ENCODE measurements around the gene CBX7. TPM values are rescaled to one million over a fixed set of nuclear protein-coding genes. Genes with fewer than 3 reads are reported as not detected.

The CBX7 gene
- total and polyA plus RNA-seq, 12 donors = 34.5 to 85.8 (median 75.8) TPM

- H3K9me3 ChIP-seq = peaks cover 0 to 5% (median 0%) of the 10 kb centered on the region in 11 donors
- H3K27me3 ChIP-seq = peaks cover 0 to 18% (median 0%) of the 10 kb centered on the region in 7 donors
- TF ChIP-seq CTCF (IDR thresholded peaks at IDR 0.05) = no peak
- intact Hi-C loops (cut with DNase I) = no loop called here
- H3K27ac ChIP-seq = no peak overlapping the region
- no peak overlapping the region for H3K4me3 ChIP-seq
- ATAC-seq = no peak
- 90 to 91% methylated on average over 18 of the region's 18 CpGs for WGBS, 2 donors
- peaks cover 5 to 28% (median 23%) of the 10 kb centered on the region in 9 donors for H3K4me1 ChIP-seq
- no peaks in the 10 kb centered on the region for H3K36me3 ChIP-seq
- DNase-seq = peak in 1 of 2 donors; percentile 3
Observed at GRCh38 chr22:39155421-39155820, 2.9 kb upstream of the CBX7 start.

GRCh38 chr22:39153220-39153717 is 789 bp upstream of the CBX7 start:
- ATAC-seq = peak in 3 of 8 donors; percentile 0 to 42 (median 14)
- H3K27ac ChIP-seq = peak overlapping the region; percentile 77 to 97 (median 94)
- peaks cover 0 to 5% (median 0%) of the 10 kb centered on the region in 11 donors for H3K9me3 ChIP-seq
- H3K4me1 ChIP-seq = peaks cover 7 to 50% (median 41%) of the 10 kb centered on the region in 9 donors
- peaks cover 0 to 21% (median 0%) of the 10 kb centered on the region in 9 donors for H3K36me3 ChIP-seq
- WGBS, 2 donors = 3 to 4% methylated on average over 42 to 43 of the region's 43 CpGs
- H3K4me3 ChIP-seq = peak overlapping the region; percentile 61 to 99 (median 94)
- no peak for DNase-seq
- TF ChIP-seq CTCF (IDR thresholded peaks at IDR 0.05) = no peak
- H3K27me3 ChIP-seq = peaks cover 0 to 18% (median 0%) of the 10 kb centered on the region in 7 donors
- intact Hi-C loops (cut with DNase I) = loop anchor here in 3 of 10 donors (2.0 to 5.0 kb wide), 4 partner anchors 164 to 889 kb away; partner anchors contain the start of gene RPL3 (in 3 of the 3)

- peak overlapping the region; percentile 87 to 99 (median 94) for H3K4me3 ChIP-seq
- H3K27ac ChIP-seq = peak overlapping the region; percentile 83 to 97 (median 94)
- no peak for DNase-seq
- peaks cover 0 to 31% (median 0%) of the 10 kb centered on the region in 9 donors for H3K36me3 ChIP-seq
- no peak for TF ChIP-seq CTCF (IDR thresholded peaks at IDR 0.05)
- H3K4me1 ChIP-seq = peaks cover 7 to 62% (median 50%) of the 10 kb centered on the region in 9 donors
- peaks cover 0 to 18% (median 0%) of the 10 kb centered on the region in 7 donors for H3K27me3 ChIP-seq
- WGBS, 2 donors = 6 to 8% methylated on average over 35 to 44 of the region's 44 CpGs
- intact Hi-C loops (cut with DNase I) = loop anchor here in 3 of 10 donors (2.0 to 5.0 kb wide), 4 partner anchors 165 to 890 kb away; partner anchors contain the start of gene RPL3 (in 3 of the 3)
- H3K9me3 ChIP-seq = no peaks in the 10 kb centered on the region
- ATAC-seq = peak in 1 of 8 donors; percentile 2
Observed at GRCh38 chr22:39152024-39152510, 413 bp downstream of the CBX7 start.

- DNase-seq = peak in 1 of 2 donors; percentile 34
- peaks cover 9 to 68% (median 55%) of the 10 kb centered on the region in 9 donors for H3K4me1 ChIP-seq
- intact Hi-C loops (cut with DNase I) = loop anchor here in 2 of 10 donors (5.0 kb wide), 3 partner anchors 166 to 891 kb away; partner anchors contain the start of gene RPL3 (in 2 of the 2)
Observed at GRCh38 chr22:39151329-39151975, 1.0 kb downstream of the CBX7 start.

More at GRCh38 chr22:39151329-39151975, 1.0 kb downstream of the CBX7 start:
- Histone ChIP-seq H3K27me3 (peaks cover 0 to 18% (median 0%) of the 10 kb centered on the region in 7 donors), H3K36me3 (peaks cover 0 to 31% (median 0%) of the 10 kb centered on the region in 9 donors), H3K4me3 (peak overlapping the region; percentile 87 to 99 (median 94)), H3K9me3 (no peaks in the 10 kb centered on the region), H3K27ac (peak overlapping the region; percentile 83 to 97 (median 94))
- 39 to 56% methylated on average over 15 to 16 of the region's 16 CpGs for WGBS, 2 donors
- no peak for TF ChIP-seq CTCF (IDR thresholded peaks at IDR 0.05)
- ATAC-seq = no peak

Data from heart right ventricle (tissue), 16 donors.